ENCODE results near the gene CARS2.
"Not testable (repeated sequence)": the region's sequence is repeated elsewhere in the genome, so short reads cannot be mapped to it uniquely, and the experiment has no call there.

CARS2 gene

DNA sequence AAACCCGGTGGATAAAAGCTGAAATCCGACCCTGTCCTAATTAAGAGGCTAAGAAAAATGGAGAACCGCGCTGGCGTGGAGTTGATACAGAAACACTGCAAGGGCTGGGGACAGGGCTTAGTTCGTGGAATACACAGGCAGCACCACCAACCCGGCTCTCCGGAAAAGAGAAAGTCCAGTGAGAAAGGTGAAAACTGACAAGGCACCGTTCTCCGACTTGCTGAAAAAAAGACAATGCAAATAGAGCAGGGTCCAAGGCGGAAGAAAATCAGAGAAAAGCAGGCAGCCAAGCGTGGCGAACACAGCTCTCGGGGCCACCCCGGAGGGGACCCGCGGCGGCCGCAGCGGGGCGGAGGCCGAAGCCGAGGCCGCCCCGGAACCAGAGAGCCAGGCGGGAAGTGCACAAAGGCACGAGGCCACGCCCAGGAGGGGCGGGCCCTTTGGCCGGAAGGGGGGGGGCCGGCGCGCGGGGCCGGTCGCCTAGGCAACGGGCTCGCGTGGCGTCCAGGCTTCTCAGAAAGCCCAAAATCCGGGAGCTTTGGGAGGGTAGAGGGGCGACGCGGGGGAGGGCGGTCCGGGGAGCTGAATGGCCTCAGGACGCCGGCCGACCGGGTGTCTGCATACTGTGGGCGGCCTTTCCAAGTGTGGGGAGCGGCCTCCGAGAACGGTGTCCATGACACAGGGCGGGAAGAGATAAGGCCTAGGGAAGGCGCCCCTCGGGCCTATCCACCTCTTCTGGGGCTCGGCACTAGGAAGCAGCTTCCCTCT, 6.3 kb upstream of the CARS2 start:
- H3K9me3 ChIP-seq (ENCODE audit: control extremely low read depth in 1 of 5, control insufficient read depth in 4 of 5, insufficient read depth in 2 of 5, low read depth in 1 of 5, low read length in 4 of 5), result no peaks in the 10 kb centered on the region
- CTCF ChIA-PET, result interaction anchor here (0.6 to 1.3 kb wide), 3 partner anchors 49 to 574 kb away, joined by 3 read pairs; no protein-coding TSS in a partner anchor
- H3K27me3 ChIP-seq (replicated peaks in 2 of 5; ENCODE audit: control insufficient read depth in 4 of 5, insufficient read depth in 5 of 5, low read length in 4 of 5), result no peaks in the 10 kb centered on the region
- H3K4me1 ChIP-seq (ENCODE audit: control extremely low read depth in 1 of 4, control insufficient read depth in 4 of 4, insufficient read depth in 4 of 4, low read length in 3 of 4), result peaks cover 13 to 26% (median 22%) of the 10 kb centered on the region in 4 experiments
- WGBS (ENCODE audit: insufficient coverage), result 0% methylated on average over 45 of the region's 58 CpGs
- H3K36me3 ChIP-seq (ENCODE audit: control insufficient read depth in 4 of 4, insufficient read depth in 4 of 4, low read length in 3 of 4), result no peaks in the 10 kb centered on the region
- H3K27ac ChIP-seq (ENCODE audit: insufficient read depth in 1 of 2, low read depth in 1 of 2, low read length in 2 of 2, poor library complexity in 1 of 2, severe bottlenecking in 2 of 2), result peak overlapping the region; percentile 93 to 98
- POLR2A ChIA-PET, result interaction anchor here (1.0 to 1.5 kb wide), 3 partner anchors 31 to 465 kb away, joined by 5 to 6 read pairs (median 6); partner anchors contain the start of gene ANKRD10
- peak overlapping the region; percentile 77 to 98 (median 94) for H3K4me3 ChIP-seq (ENCODE audit: control insufficient read depth in 1 of 7, extremely low read depth in 1 of 7, insufficient read depth in 4 of 7, low read depth in 2 of 7, low read length in 6 of 7)
- peak; percentile 83 to 91 (median 88) for DNase-seq

DNA sequence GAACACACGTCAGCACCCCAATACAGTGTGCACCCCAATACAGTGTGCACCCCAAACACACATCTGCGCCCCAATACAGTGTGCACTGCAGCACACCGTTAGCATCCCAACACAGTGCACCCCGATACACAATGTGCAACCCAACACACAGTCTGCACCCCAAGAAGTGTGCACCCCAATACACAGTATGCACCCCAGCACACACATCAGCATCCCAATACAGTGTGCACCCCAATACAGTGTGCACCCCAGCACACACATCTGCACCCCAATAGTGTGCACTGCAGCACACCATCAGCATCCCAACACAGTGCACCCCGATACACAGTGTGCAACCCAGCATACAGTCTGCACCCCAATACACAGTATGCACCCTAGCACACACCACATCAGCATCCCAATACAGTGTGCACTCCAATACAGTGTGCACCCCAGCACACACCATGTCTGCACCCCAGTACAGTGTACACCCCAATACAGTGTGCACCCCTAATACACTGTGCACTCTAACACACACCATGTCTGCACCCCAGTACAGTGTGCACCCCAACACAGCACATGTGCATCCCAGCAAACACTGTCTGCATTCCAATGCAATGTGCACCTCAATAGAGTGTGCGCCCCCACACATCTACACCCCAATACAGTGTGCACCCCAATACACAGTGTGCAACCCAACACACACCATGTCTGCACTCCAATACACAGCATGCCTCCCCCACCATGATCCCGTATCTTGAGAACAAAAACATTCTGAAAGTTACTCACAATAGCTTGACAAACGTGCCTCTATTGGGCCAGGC, 855 bp upstream of the CARS2 start:
- no peaks in the 10 kb centered on the region for H3K27me3 ChIP-seq (replicated peaks in 2 of 5; ENCODE audit: control insufficient read depth in 4 of 5, insufficient read depth in 5 of 5, low read length in 4 of 5)
- WGBS (ENCODE audit: insufficient coverage), result 89% methylated on average over 6 of the region's 8 CpGs
- no peaks in the 10 kb centered on the region for H3K9me3 ChIP-seq (ENCODE audit: control extremely low read depth in 1 of 5, control insufficient read depth in 4 of 5, insufficient read depth in 2 of 5, low read depth in 1 of 5, low read length in 4 of 5)
- H3K4me3 ChIP-seq (ENCODE audit: control insufficient read depth in 1 of 7, extremely low read depth in 1 of 7, insufficient read depth in 4 of 7, low read depth in 2 of 7, low read length in 6 of 7), result peak overlapping the region; percentile 49 to 80 (median 78)
- DNase-seq, result no peak
- POLR2A ChIA-PET, result no interaction called here
- peak overlapping the region in 1 of 2 experiments; percentile 67 for H3K27ac ChIP-seq (ENCODE audit: insufficient read depth in 1 of 2, low read depth in 1 of 2, low read length in 2 of 2, poor library complexity in 1 of 2, severe bottlenecking in 2 of 2)
- H3K4me1 ChIP-seq (ENCODE audit: control extremely low read depth in 1 of 4, control insufficient read depth in 4 of 4, insufficient read depth in 4 of 4, low read length in 3 of 4), result peaks cover 21 to 28% (median 25%) of the 10 kb centered on the region in 4 experiments
- H3K36me3 ChIP-seq (ENCODE audit: control insufficient read depth in 4 of 4, insufficient read depth in 4 of 4, low read length in 3 of 4), result peaks cover 0 to 23% (median 6%) of the 10 kb centered on the region in 4 experiments
- CTCF ChIA-PET, result interaction anchor here (3.1 kb wide), 1 partner anchor 9 kb away, joined by 10 read pairs; no protein-coding TSS in a partner anchor

DNA sequence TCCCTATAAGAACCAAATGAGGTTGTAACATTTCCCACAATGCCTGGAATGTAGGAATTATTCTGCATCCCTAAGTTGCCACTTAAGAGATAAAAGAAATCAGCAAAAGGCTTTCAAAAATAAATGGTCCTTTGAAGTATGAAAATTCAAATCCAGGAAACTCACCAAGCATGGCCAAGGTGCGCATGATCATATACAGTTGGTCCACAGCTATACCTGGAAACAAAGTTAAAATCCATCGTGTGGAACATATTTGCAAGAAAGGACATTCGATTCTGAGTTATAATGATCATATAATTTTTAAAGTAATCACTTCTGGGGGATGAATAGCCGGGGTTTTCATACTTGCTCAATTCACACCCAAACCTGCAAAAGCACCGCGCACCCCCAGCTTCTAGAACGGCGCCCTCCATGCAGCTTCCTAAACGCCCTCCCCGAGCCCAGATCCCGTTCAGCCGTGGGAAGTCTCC, 525 bp downstream of the CARS2 start:
- WGBS (ENCODE audit: insufficient coverage), result no CpG with 5 or more reads among the region's 12 CpGs
- peaks cover 9 to 24% (median 19%) of the 10 kb centered on the region in 4 experiments for H3K4me1 ChIP-seq (ENCODE audit: control extremely low read depth in 1 of 4, control insufficient read depth in 4 of 4, insufficient read depth in 4 of 4, low read length in 3 of 4)

DNA sequence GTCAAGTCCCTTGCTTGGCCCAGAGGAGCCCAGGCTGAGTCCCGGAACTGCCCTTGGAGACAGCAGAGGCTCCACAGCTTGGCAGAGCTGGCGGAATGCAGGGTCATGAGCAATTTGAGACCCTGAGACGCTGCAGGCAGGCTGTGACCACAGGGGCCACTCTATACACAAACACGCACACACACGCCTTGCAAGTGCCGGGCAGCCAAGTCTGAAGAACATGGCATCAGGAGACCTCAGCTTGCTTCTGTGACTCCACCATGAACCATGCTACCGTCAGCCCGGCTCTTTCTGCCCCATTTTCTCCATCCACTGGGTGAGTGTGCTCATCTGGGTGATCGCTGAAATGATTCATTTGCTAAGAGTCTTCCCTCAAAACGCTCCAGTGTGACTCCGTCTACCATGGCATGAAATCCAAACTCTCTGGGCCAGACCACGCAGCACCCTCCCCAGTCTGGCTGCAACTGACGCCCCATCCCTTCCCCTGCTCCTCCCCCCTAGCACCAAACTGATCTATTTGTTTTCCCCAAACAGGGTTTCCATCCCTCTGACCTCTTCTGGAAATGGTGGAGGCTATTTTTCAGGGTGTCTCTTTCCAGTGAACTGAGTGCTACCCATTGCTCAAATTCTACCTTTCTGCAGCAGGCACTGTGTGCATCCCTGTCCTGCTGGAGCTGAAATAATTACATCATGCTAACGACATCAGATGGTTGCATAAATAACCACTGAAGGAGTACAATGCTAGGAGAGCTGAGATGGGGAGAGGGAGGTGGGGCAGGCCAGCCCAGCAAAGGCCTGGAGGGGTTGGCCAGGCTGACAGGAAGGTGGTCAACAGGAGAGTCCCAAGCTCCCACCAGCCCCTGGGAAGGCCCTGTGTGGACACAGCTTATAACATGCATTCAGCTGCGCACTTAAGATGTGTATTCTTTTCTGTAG, 3.1 kb downstream of the CARS2 start:
- no peak overlapping the region for H3K27ac ChIP-seq (ENCODE audit: insufficient read depth in 1 of 2, low read depth in 1 of 2, low read length in 2 of 2, poor library complexity in 1 of 2, severe bottlenecking in 2 of 2)
- H3K4me3 ChIP-seq (ENCODE audit: control insufficient read depth in 1 of 7, extremely low read depth in 1 of 7, insufficient read depth in 4 of 7, low read depth in 2 of 7, low read length in 6 of 7), result no peak overlapping the region
- no peaks in the 10 kb centered on the region for H3K27me3 ChIP-seq (replicated peaks in 2 of 5; ENCODE audit: control insufficient read depth in 4 of 5, insufficient read depth in 5 of 5, low read length in 4 of 5)
- ChIA-PET POLR2A (no interaction called here), CTCF (interaction anchor here (0.8 to 1.9 kb wide), 3 partner anchors 19 to 58 kb away, joined by 3 to 5 read pairs (median 4); no protein-coding TSS in a partner anchor)
- no peak for DNase-seq
- peaks cover 9 to 24% (median 19%) of the 10 kb centered on the region in 4 experiments for H3K4me1 ChIP-seq (ENCODE audit: control extremely low read depth in 1 of 4, control insufficient read depth in 4 of 4, insufficient read depth in 4 of 4, low read length in 3 of 4)
- no peaks in the 10 kb centered on the region for H3K9me3 ChIP-seq (ENCODE audit: control extremely low read depth in 1 of 5, control insufficient read depth in 4 of 5, insufficient read depth in 2 of 5, low read depth in 1 of 5, low read length in 4 of 5)
- 96% methylated on average over 11 of the region's 15 CpGs for WGBS (ENCODE audit: insufficient coverage)
- peaks cover 8 to 59% (median 30%) of the 10 kb centered on the region in 4 experiments for H3K36me3 ChIP-seq (ENCODE audit: control insufficient read depth in 4 of 4, insufficient read depth in 4 of 4, low read length in 3 of 4)

More for the DNA sequence above, 525 bp downstream of the CARS2 start:
- ChIA-PET CTCF (interaction anchor here (3.1 kb wide), 1 partner anchor 11 kb away, joined by 10 read pairs; no protein-coding TSS in a partner anchor), POLR2A (interaction anchor here (0.9 to 1.0 kb wide), 2 partner anchors 10 to 12 kb away, joined by 3 to 30 read pairs; no protein-coding TSS in a partner anchor)
- Histone ChIP-seq H3K4me3 (ENCODE audit: control insufficient read depth in 1 of 7, extremely low read depth in 1 of 7, insufficient read depth in 4 of 7, low read depth in 2 of 7, low read length in 6 of 7) (peak overlapping the region; percentile 57 to 82 (median 78)), H3K27me3 (replicated peaks in 2 of 5; ENCODE audit: control insufficient read depth in 4 of 5, insufficient read depth in 5 of 5, low read length in 4 of 5) (no peaks in the 10 kb centered on the region), H3K27ac (ENCODE audit: insufficient read depth in 1 of 2, low read depth in 1 of 2, low read length in 2 of 2, poor library complexity in 1 of 2, severe bottlenecking in 2 of 2) (peak overlapping the region; percentile 33 to 76), H3K9me3 (ENCODE audit: control extremely low read depth in 1 of 5, control insufficient read depth in 4 of 5, insufficient read depth in 2 of 5, low read depth in 1 of 5, low read length in 4 of 5) (no peaks in the 10 kb centered on the region), H3K36me3 (ENCODE audit: control insufficient read depth in 4 of 4, insufficient read depth in 4 of 4, low read length in 3 of 4) (peaks cover 4 to 36% (median 11%) of the 10 kb centered on the region in 4 experiments)
- DNase-seq, result no peak

DNA sequence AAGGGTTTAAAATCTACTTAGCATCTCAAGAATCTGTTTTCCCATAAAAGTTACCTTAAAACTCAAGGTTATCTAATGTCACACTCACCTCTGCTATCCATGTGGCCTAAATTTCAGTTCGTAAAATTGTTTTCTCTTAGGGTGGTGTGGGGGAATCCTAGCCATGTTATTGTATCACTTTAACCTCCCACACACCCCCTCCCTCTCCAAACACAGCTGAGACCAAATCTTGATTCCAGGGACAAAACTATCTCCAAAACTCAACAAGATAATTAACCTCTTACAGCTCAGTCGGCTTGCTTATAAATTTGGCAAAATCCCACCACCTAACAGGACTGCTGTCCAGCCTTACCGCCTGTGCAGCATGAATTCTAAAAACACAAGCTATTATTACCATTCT, 3.8 kb downstream of the CARS2 start:
- Histone ChIP-seq H3K4me1 (ENCODE audit: control extremely low read depth in 1 of 4, control insufficient read depth in 4 of 4, insufficient read depth in 4 of 4, low read length in 3 of 4) (peaks cover 9 to 24% (median 18%) of the 10 kb centered on the region in 4 experiments), H3K4me3 (ENCODE audit: control insufficient read depth in 1 of 7, extremely low read depth in 1 of 7, insufficient read depth in 4 of 7, low read depth in 2 of 7, low read length in 6 of 7) (no peak overlapping the region), H3K27me3 (replicated peaks in 2 of 5; ENCODE audit: control insufficient read depth in 4 of 5, insufficient read depth in 5 of 5, low read length in 4 of 5) (no peaks in the 10 kb centered on the region), H3K36me3 (ENCODE audit: control insufficient read depth in 4 of 4, insufficient read depth in 4 of 4, low read length in 3 of 4) (peaks cover 9 to 66% (median 35%) of the 10 kb centered on the region in 4 experiments), H3K27ac (ENCODE audit: insufficient read depth in 1 of 2, low read depth in 1 of 2, low read length in 2 of 2, poor library complexity in 1 of 2, severe bottlenecking in 2 of 2) (no peak overlapping the region), H3K9me3 (ENCODE audit: control extremely low read depth in 1 of 5, control insufficient read depth in 4 of 5, insufficient read depth in 2 of 5, low read depth in 1 of 5, low read length in 4 of 5) (no peaks in the 10 kb centered on the region)
- WGBS (ENCODE audit: insufficient coverage), result no CpG with 5 or more reads among the region's 3 CpGs
- POLR2A ChIA-PET, result no interaction called here
- DNase-seq, result no peak
- CTCF ChIA-PET, result interaction anchor here (1.9 kb wide), 1 partner anchor 18 kb away, joined by 5 read pairs; no protein-coding TSS in a partner anchor

DNA sequence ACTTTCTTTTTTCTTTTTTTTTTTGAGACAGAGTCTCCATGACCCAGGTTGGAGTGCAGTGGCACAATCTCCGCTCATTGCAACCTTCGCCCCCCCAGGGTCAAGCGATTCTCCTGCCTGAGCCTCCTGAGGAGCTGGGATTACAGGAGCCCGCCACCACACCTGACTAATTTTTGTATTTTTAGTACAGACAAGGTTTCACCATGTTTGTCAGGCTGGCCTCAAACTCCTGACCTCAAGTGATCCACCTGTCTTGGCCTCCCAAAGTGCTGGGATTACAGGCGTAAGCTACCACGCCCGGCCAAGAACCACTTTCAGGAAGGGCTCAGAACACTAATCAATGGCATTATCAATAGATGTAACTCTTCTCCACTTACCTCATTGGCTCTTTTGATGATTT, 4.9 kb downstream of the CARS2 start:
- DNase-seq; POLR2A ChIA-PET; H3K9me3 ChIP-seq (ENCODE audit: control extremely low read depth in 1 of 5, control insufficient read depth in 4 of 5, insufficient read depth in 2 of 5, low read depth in 1 of 5, low read length in 4 of 5); H3K4me3 ChIP-seq (ENCODE audit: control insufficient read depth in 1 of 7, extremely low read depth in 1 of 7, insufficient read depth in 4 of 7, low read depth in 2 of 7, low read length in 6 of 7); H3K27me3 ChIP-seq (replicated peaks in 2 of 5; ENCODE audit: control insufficient read depth in 4 of 5, insufficient read depth in 5 of 5, low read length in 4 of 5): not testable (repeated sequence)
- Histone ChIP-seq H3K4me1 (ENCODE audit: control extremely low read depth in 1 of 4, control insufficient read depth in 4 of 4, insufficient read depth in 4 of 4, low read length in 3 of 4) (peaks cover 9 to 16% (median 12%) of the 10 kb centered on the region in 4 experiments), H3K27ac (ENCODE audit: insufficient read depth in 1 of 2, low read depth in 1 of 2, low read length in 2 of 2, poor library complexity in 1 of 2, severe bottlenecking in 2 of 2) (peak overlapping the region in 1 of 2 experiments; percentile 25), H3K36me3 (ENCODE audit: control insufficient read depth in 4 of 4, insufficient read depth in 4 of 4, low read length in 3 of 4) (peaks cover 17 to 72% (median 39%) of the 10 kb centered on the region in 4 experiments)
- 96% methylated on average over 7 of the region's 7 CpGs for WGBS (ENCODE audit: insufficient coverage)
- CTCF ChIA-PET, result interaction anchor here (1.0 kb wide), 1 partner anchor 17 kb away, joined by 3 read pairs; no protein-coding TSS in a partner anchor
